GM10266 (cell line): ENCODE results near the gene REEP3.
"Not testable (repeated sequence)": the region's sequence is repeated elsewhere in the genome, so short reads cannot be mapped to it uniquely, and the experiment has no call there.

Experiments used
- DNase-seq: peaks from one replicate; pipeline ENCODE4 v3.0.0; 2012; ENCODE audit errors: extremely low spot score
- CTCF ChIP-seq: IDR thresholded peaks from 2 replicates; pipeline ENCODE4 v1.5.1; 2012; ENCODE audit warnings: mild to moderate bottlenecking, low read depth; ENCODE audit not compliant: control insufficient read depth, insufficient read depth; ENCODE audit errors: missing control alignments

REEP3 gene

GRCh38 chr10:63646491-63646890 is 125.3 kb downstream of the REEP3 start:
- DNase-seq, result no peak
- TF ChIP-seq CTCF, result no peak

- no peak for TF ChIP-seq CTCF
- no peak for DNase-seq
These were observed 130.7 kb downstream of the REEP3 start for GRCh38 chr10:63651864-63652263.

- no peak for DNase-seq
- TF ChIP-seq CTCF, result no peak
These were observed 132.5 kb downstream of the REEP3 start for GRCh38 chr10:63653747-63654146.

- TF ChIP-seq CTCF, result no peak
These were observed 136.6 kb downstream of the REEP3 start for GRCh38 chr10:63657761-63658160.

GRCh38 chr10:63660941-63661340 is 139.7 kb downstream of the REEP3 start:
- DNase-seq, result not testable (repeated sequence)

More at GRCh38 chr10:63657761-63658160, 136.6 kb downstream of the REEP3 start:
- DNase-seq, result no peak

GRCh38 chr10:63661347-63661746 is 140.1 kb downstream of the REEP3 start:
- TF ChIP-seq CTCF, result no peak
- no peak for DNase-seq

GRCh38 chr10:63664341-63664885 is 143.2 kb downstream of the REEP3 start:
- TF ChIP-seq CTCF, result no peak
- DNase-seq, result no peak

- DNase-seq, result not testable (repeated sequence)
These were observed 143.9 kb downstream of the REEP3 start for GRCh38 chr10:63665006-63665580.
